Spinal cord (tissue), 10 donors: ENCODE data around the gene AHSP. TPM values are rescaled to one million over a fixed set of nuclear protein-coding genes. Genes with fewer than 3 reads are reported as not detected.
A peak's percentile ranks its signal among the peaks of the same experiment; 100 is the strongest.

Experiments used
- DNase-seq, 6 donors: peaks; one replicate each; pipeline versions ENCODE4 v3.0.0 to v3.0.0-alpha.2; 2013 to 2015; ENCODE audit warnings: low spot score in 6 of 6, low read depth in 4 of 6
- H3K27ac ChIP-seq: one replicate; pipeline ENCODE4 v1.5.1; 2013; ENCODE audit warnings: low read depth, low read length, control low read depth
- H3K27me3 ChIP-seq: one replicate; pipeline ENCODE4 v1.6.1; 2013; ENCODE audit warnings: low read length; ENCODE audit not compliant: control insufficient read depth, insufficient read depth
- H3K36me3 ChIP-seq: one replicate; pipeline ENCODE4 v1.6.1; 2013; ENCODE audit warnings: low read length; ENCODE audit not compliant: control insufficient read depth, insufficient read depth
- H3K4me1 ChIP-seq: one replicate; pipeline ENCODE4 v1.6.1; 2013; ENCODE audit warnings: low read length; ENCODE audit not compliant: control insufficient read depth, insufficient read depth
- H3K4me3 ChIP-seq: one replicate; pipeline ENCODE4 v1.5.1; 2013; ENCODE audit warnings: low read depth, low read length, control low read depth
- H3K9me3 ChIP-seq: one replicate; pipeline ENCODE4 v1.6.1; 2013; ENCODE audit warnings: low read length; ENCODE audit not compliant: control insufficient read depth, insufficient read depth
- WGBS: methylation state at CpG from one replicate; pipeline ENCODE4 v1.1.5; 2013; ENCODE audit warnings: missing lambda C conversion rate; ENCODE audit not compliant: insufficient coverage; 5-methylcytosine and 5-hydroxymethylcytosine counted together
- polyA plus RNA-seq, 2 donors: library from polyadenylated mRNA; unstranded; fragments of 120-200 nt; gene quantifications; one replicate each; pipeline ENCODE4 v1.2.1, GENCODE V29; 2013; ENCODE audit not compliant: insufficient read length in 2 of 2
- total RNA-seq, 2 donors: library from RNA; depleted of rRNA in 1 of 2; stranded (reverse); fragments of 120-200 nt in 1 of 2; fragments of >200 nt in 1 of 2; gene quantifications; one replicate each; pipeline versions ENCODE4 v1.2.3 to v1.2.4, GENCODE V29; 2013 to 2014
- donor health status: healthy.

AHSP gene
- total and polyA plus RNA-seq, 4 donors, result 4.2 to 114 (median 25.9) TPM

DNA sequence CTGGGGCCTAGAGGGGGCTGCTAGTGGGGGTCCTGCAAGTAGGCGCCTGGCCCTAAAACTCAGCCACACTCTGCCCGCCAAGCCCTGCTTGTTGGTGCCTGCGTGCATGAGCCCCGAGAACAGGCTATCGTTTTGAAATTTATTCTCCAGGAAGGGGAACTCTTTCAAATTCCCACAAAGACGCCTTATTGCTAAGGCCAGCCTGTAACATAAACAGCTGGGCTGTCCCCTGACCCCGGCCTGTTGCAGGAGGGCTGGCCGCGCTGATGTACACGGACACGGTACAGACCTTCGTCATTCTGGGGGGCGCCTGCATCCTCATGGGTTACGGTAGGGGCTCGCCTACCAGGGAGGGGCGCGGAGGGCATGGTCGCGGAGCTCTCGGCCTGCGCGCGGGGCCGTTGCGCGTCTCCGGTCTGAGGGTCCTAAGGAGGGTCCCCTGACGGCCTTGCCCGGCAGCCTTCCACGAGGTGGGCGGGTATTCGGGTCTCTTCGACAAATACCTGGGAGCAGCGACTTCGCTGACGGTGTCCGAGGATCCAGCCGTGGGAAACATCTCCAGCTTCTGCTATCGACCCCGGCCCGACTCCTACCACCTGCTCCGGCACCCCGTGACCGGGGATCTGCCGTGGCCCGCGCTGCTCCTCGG is 40.5 kb upstream of the AHSP start:
- H3K27me3 ChIP-seq, result peaks cover 21% of the 10 kb centered on the region
- 3% methylated on average over 48 of the region's 48 CpGs for WGBS
- no peak overlapping the region for H3K27ac ChIP-seq
- peaks cover 33% of the 10 kb centered on the region for H3K36me3 ChIP-seq
- no peak for DNase-seq
- peaks cover 29% of the 10 kb centered on the region for H3K4me1 ChIP-seq
- no peaks in the 10 kb centered on the region for H3K9me3 ChIP-seq
- H3K4me3 ChIP-seq, result peak overlapping the region; percentile 42

DNA sequence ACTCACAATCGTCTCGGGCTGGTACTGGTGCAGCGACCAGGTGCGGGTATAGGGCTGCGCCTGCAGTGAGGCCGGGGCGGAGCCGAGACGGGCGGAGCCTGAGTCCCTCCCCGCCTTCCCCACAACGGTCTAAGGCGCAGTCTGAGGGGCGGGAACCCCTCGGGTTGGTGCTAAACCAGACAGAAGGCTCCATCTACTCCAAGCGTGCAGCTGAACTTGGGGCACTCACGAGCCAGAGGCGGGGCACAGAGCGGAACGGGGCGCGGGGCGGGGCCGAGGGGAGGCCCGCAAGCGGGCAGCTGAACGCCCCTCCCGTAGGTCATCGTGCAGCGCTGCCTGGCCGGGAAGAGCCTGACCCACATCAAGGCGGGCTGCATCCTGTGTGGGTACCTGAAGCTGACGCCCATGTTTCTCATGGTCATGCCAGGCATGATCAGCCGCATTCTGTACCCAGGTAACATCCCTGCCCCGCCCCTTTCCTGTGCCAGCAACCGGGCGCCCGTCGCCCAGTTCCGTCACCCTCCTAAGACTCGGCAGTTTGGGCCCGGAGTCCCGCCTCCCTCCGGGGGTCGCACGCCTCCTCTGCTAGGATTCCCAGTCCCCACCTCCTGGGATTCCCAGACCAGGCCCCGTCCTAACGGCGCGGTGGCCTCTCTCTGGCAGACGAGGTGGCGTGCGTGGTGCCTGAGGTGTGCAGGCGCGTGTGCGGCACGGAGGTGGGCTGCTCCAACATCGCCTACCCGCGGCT is 39.8 kb upstream of the AHSP start:
- Histone ChIP-seq H3K4me1 (peaks cover 29% of the 10 kb centered on the region), H3K4me3 (peak overlapping the region; percentile 42), H3K36me3 (peaks cover 40% of the 10 kb centered on the region), H3K9me3 (no peaks in the 10 kb centered on the region), H3K27me3 (peaks cover 21% of the 10 kb centered on the region), H3K27ac (no peak overlapping the region)
- WGBS, result 0% methylated on average over 60 of the region's 60 CpGs
- DNase-seq, result peak in 2 of 6 donors; percentile 68 to 85

DNA sequence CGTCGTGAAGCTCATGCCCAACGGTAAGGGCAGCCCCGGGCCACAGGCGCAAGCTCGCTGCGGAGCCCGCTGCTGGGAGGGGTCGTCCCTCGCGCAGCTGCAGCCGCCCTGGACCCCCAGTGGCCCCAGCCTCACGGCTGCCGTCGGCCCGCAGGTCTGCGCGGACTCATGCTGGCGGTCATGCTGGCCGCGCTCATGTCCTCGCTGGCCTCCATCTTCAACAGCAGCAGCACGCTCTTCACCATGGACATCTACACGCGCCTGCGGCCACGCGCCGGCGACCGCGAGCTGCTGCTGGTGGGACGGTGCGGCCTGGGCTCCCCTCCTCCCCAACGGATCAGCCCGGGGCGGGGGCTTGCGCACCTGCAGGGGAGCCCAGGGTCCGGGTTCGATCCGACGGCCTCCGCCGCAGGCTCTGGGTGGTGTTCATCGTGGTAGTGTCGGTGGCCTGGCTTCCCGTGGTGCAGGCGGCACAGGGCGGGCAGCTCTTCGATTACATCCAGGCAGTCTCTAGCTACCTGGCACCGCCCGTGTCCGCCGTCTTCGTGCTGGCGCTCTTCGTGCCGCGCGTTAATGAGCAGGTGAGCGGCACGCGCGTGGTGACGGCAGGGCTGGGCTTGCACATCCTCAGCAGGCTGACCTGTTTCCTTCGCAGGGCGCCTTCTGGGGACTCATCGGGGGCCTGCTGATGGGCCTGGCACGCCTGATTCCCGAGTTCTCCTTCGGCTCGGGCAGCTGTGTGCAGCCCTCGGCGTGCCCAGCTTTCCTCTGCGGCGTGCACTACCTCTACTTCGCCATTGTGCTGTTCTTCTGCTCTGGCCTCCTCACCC is 39.0 kb upstream of the AHSP start:
- peak in 2 of 6 donors; percentile 41 to 47 for DNase-seq
- Histone ChIP-seq H3K27me3 (peaks cover 21% of the 10 kb centered on the region), H3K4me1 (peaks cover 29% of the 10 kb centered on the region), H3K36me3 (peaks cover 48% of the 10 kb centered on the region), H3K4me3 (peak overlapping the region; percentile 42), H3K27ac (no peak overlapping the region), H3K9me3 (no peaks in the 10 kb centered on the region)
- WGBS, result 22% methylated on average over 77 of the region's 77 CpGs

- Histone ChIP-seq H3K27ac (no peak overlapping the region), H3K4me3 (no peak overlapping the region), H3K4me1 (peaks cover 29% of the 10 kb centered on the region), H3K27me3 (peaks cover 21% of the 10 kb centered on the region), H3K9me3 (no peaks in the 10 kb centered on the region), H3K36me3 (peaks cover 54% of the 10 kb centered on the region)
- WGBS, result 73% methylated on average over 4 of the region's 7 CpGs
- DNase-seq, result no peak
Measured at GRCh38 chr16:31489298-31489564, 38.5 kb upstream of the AHSP start.

- peaks cover 29% of the 10 kb centered on the region for H3K4me1 ChIP-seq
- H3K36me3 ChIP-seq, result peaks cover 59% of the 10 kb centered on the region
- peaks cover 18% of the 10 kb centered on the region for H3K27me3 ChIP-seq
- 95% methylated on average over 18 of the region's 22 CpGs for WGBS
- no peak for DNase-seq
- H3K4me3 ChIP-seq, result no peak overlapping the region
- H3K27ac ChIP-seq, result no peak overlapping the region
- H3K9me3 ChIP-seq, result no peaks in the 10 kb centered on the region
Measured at GRCh38 chr16:31489616-31490584, 37.8 kb upstream of the AHSP start.

GRCh38 chr16:31491778-31492418 is 35.8 kb upstream of the AHSP start:
- Histone ChIP-seq H3K4me3 (no peak overlapping the region), H3K9me3 (no peaks in the 10 kb centered on the region), H3K27me3 (peaks cover 12% of the 10 kb centered on the region), H3K36me3 (peaks cover 78% of the 10 kb centered on the region), H3K27ac (no peak overlapping the region), H3K4me1 (peaks cover 24% of the 10 kb centered on the region)
- WGBS, result 96% methylated on average over 8 of the region's 8 CpGs
- no peak for DNase-seq

GRCh38 chr16:31493506-31494125 is 34.1 kb upstream of the AHSP start:
- H3K27me3 ChIP-seq, result no peaks in the 10 kb centered on the region
- H3K9me3 ChIP-seq, result no peaks in the 10 kb centered on the region
- no peak for DNase-seq
- H3K36me3 ChIP-seq, result peaks cover 96% of the 10 kb centered on the region
- H3K4me1 ChIP-seq, result peaks cover 7% of the 10 kb centered on the region
- H3K4me3 ChIP-seq, result no peak overlapping the region
- 98% methylated on average over 15 of the region's 18 CpGs for WGBS
- no peak overlapping the region for H3K27ac ChIP-seq

DNA sequence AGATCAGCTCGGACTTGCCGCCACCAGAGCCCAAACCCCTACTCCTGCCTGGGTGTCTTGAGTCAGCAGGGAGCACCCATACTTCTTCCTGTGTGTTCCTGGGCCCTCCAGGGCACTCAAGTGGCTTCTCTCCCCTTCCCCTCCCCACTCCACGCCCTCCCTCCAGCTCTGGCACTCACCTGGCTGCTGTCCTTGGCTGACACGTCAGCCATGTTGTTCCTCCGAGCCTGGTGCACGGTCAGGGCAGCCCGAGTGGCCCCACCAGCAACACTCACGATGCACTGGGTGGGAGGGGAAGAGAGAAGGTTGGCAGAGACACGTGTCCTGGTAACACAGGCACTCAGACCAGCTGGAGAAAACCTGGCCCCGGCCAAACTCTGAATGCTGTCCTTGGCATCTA is 31.0 kb upstream of the AHSP start:
- Histone ChIP-seq H3K36me3 (peaks cover 86% of the 10 kb centered on the region), H3K27ac (no peak overlapping the region), H3K4me1 (no peaks in the 10 kb centered on the region), H3K4me3 (no peak overlapping the region), H3K9me3 (no peaks in the 10 kb centered on the region), H3K27me3 (no peaks in the 10 kb centered on the region)
- no peak for DNase-seq
- WGBS, result 95% methylated on average over 8 of the region's 10 CpGs
